Astrocyte (in vitro differentiated cells and primary cell): ENCODE data around the gene TBX21. TPM values are rescaled to one million over a fixed set of nuclear protein-coding genes. Genes with fewer than 3 reads are reported as not detected.

Experiments
- DNase-seq: peaks from one replicate; pipeline ENCODE4 v3.0.0-alpha.2; 2010; ENCODE audit warnings: low read depth
- FAIRE-seq: peaks from 2 replicates; lab custom pipeline; 2011; peaks lifted over from hg19 to GRCh38; lab: Jason Lieb, UNC
- H2AFZ ChIP-seq: 2 replicates; pipeline ENCODE4 v1.6.0; 2012; ENCODE audit warnings: low read depth, low read length, inconsistent platforms
- H3K27ac ChIP-seq: 2 replicates; pipeline ENCODE4 v1.5.1; 2011; ENCODE audit warnings: low read depth, low read length, inconsistent platforms
- H3K27me3 ChIP-seq: 2 replicates; pipeline ENCODE4 v1.6.0; 2011; ENCODE audit warnings: low read length, inconsistent platforms; ENCODE audit not compliant: insufficient read depth
- H3K36me3 ChIP-seq: 2 replicates; pipeline ENCODE4 v1.5.1; 2011; ENCODE audit warnings: low read length, inconsistent platforms; ENCODE audit not compliant: insufficient read depth
- H3K4me1 ChIP-seq: 2 replicates; pipeline ENCODE4 v1.5.1; 2011; ENCODE audit warnings: low read length, inconsistent platforms; ENCODE audit not compliant: insufficient read depth
- H3K4me2 ChIP-seq: 2 replicates; pipeline ENCODE4 v1.6.0; 2012; ENCODE audit warnings: low read length, inconsistent platforms
- H3K4me3 ChIP-seq: 2 replicates; pipeline ENCODE4 v1.5.1; 2011; ENCODE audit warnings: low read depth, mild to moderate bottlenecking, low read length, inconsistent platforms; ENCODE audit not compliant: insufficient read depth
- H3K79me2 ChIP-seq: 2 replicates; pipeline ENCODE4 v1.6.0; 2012; ENCODE audit warnings: mild to moderate bottlenecking, low read length, inconsistent platforms; ENCODE audit not compliant: insufficient read depth
- H3K9ac ChIP-seq: 2 replicates; pipeline ENCODE4 v1.6.0; 2012; ENCODE audit warnings: mild to moderate bottlenecking, low read length, inconsistent platforms
- H3K9me3 ChIP-seq: 2 replicates; pipeline ENCODE4 v1.5.1; 2012; ENCODE audit warnings: low read depth, mild to moderate bottlenecking, low read length, inconsistent platforms; ENCODE audit not compliant: insufficient read depth
- H4K20me1 ChIP-seq: 2 replicates; pipeline ENCODE4 v1.6.0; 2012; ENCODE audit warnings: low read length, inconsistent platforms; ENCODE audit not compliant: insufficient read depth
- H3K27ac Mint-ChIP-seq: one replicate; pipeline ENCODE4 v1.8.0; 2021; ENCODE audit warnings: mild to moderate bottlenecking, mixed read lengths; ENCODE audit not compliant: unreplicated experiment
- H3K27me3 Mint-ChIP-seq: one replicate; pipeline ENCODE4 v1.8.0; 2021; ENCODE audit warnings: low read depth, mixed read lengths; ENCODE audit not compliant: unreplicated experiment
- H3K36me3 Mint-ChIP-seq: one replicate; pipeline ENCODE4 v1.8.0; 2021; ENCODE audit warnings: low read depth, mixed read lengths; ENCODE audit not compliant: unreplicated experiment
- H3K4me1 Mint-ChIP-seq: one replicate; pipeline ENCODE4 v1.8.0; 2021; ENCODE audit warnings: low read depth, mixed read lengths; ENCODE audit not compliant: unreplicated experiment
- H3K4me3 Mint-ChIP-seq: one replicate; pipeline ENCODE4 v1.8.0; 2021; ENCODE audit warnings: mild to moderate bottlenecking, moderate library complexity, mixed read lengths; ENCODE audit not compliant: unreplicated experiment
- H3K9me3 Mint-ChIP-seq: one replicate; pipeline ENCODE4 v1.8.0; 2021; ENCODE audit warnings: mild to moderate bottlenecking, mixed read lengths; ENCODE audit not compliant: unreplicated experiment
- CTCF ChIP-seq: IDR thresholded peaks from 2 replicates; pipeline ENCODE4 v1.5.1; 2011; ENCODE audit warnings: low read depth, mild to moderate bottlenecking, inconsistent platforms, low read length, moderate library complexity; ENCODE audit not compliant: insufficient read depth
- EZH2 ChIP-seq: IDR thresholded peaks from 2 replicates; pipeline ENCODE4 v1.6.1; 2012; ENCODE audit warnings: mild to moderate bottlenecking, low read length, inconsistent platforms; ENCODE audit not compliant: insufficient read depth
- total RNA-seq: library from RNA; stranded (reverse); gene quantifications from 2 replicates; pipeline ENCODE4 v1.2.1, GENCODE V29; 2021

TBX21 gene
- total RNA-seq, 1 donor from 2014 or later: not detected

- H3K36me3 ChIP-seq: no peaks in the 10 kb centered on the region
- no peaks in the 10 kb centered on the region for H3K36me3 Mint-ChIP-seq
- FAIRE-seq (no peak), DNase-seq (peak; percentile 14)
- H3K4me3 ChIP-seq: peak overlapping the region; percentile 5
- no peaks in the 10 kb centered on the region for H4K20me1 ChIP-seq
- H3K9me3 Mint-ChIP-seq: no peaks in the 10 kb centered on the region
- peaks cover 6% of the 10 kb centered on the region for H3K4me1 ChIP-seq
- H3K27ac ChIP-seq: no peak overlapping the region
- H3K4me3 Mint-ChIP-seq: peak overlapping the region; percentile 78
- peaks cover 71% of the 10 kb centered on the region for H3K27me3 Mint-ChIP-seq
- peak overlapping the region; percentile 77 for H3K4me2 ChIP-seq
- H2AFZ ChIP-seq: peak overlapping the region; percentile 63
- H3K79me2 ChIP-seq: no peaks in the 10 kb centered on the region
- H3K27me3 ChIP-seq: peaks cover 64% of the 10 kb centered on the region
- H3K4me1 Mint-ChIP-seq: no peaks in the 10 kb centered on the region
- no peak overlapping the region for H3K9ac ChIP-seq
- H3K9me3 ChIP-seq: no peaks in the 10 kb centered on the region
- peak; percentile 8 for TF ChIP-seq CTCF
- TF ChIP-seq EZH2: no peak
- H3K27ac Mint-ChIP-seq: no peak overlapping the region
These were observed 56.9 kb downstream of the TBX21 start for GRCh38 chr17:47789611-47790561.

GRCh38 chr17:47791025-47791424, 58.0 kb downstream of the TBX21 start:
- Mint-ChIP-seq H3K4me3 (no peak overlapping the region), H3K4me1 (no peaks in the 10 kb centered on the region), H3K9me3 (no peaks in the 10 kb centered on the region), H3K27me3 (peaks cover 66% of the 10 kb centered on the region), H3K36me3 (no peaks in the 10 kb centered on the region), H3K27ac (no peak overlapping the region)
- peaks cover 6% of the 10 kb centered on the region for H3K4me1 ChIP-seq
- no peaks in the 10 kb centered on the region for H3K36me3 ChIP-seq
- H3K4me3 ChIP-seq: no peak overlapping the region
- TF ChIP-seq EZH2 (no peak), CTCF (no peak)
- FAIRE-seq: no peak
- no peak overlapping the region for H3K4me2 ChIP-seq
- H3K9me3 ChIP-seq: no peaks in the 10 kb centered on the region
- no peak overlapping the region for H2AFZ ChIP-seq
- H3K9ac ChIP-seq: no peak overlapping the region
- no peaks in the 10 kb centered on the region for H4K20me1 ChIP-seq
- DNase-seq: no peak
- no peak overlapping the region for H3K27ac ChIP-seq
- peaks cover 61% of the 10 kb centered on the region for H3K27me3 ChIP-seq
- no peaks in the 10 kb centered on the region for H3K79me2 ChIP-seq

- FAIRE-seq (no peak), DNase-seq (no peak)
- Mint-ChIP-seq H3K9me3 (peaks cover 2% of the 10 kb centered on the region), H3K4me3 (no peak overlapping the region), H3K4me1 (no peaks in the 10 kb centered on the region), H3K27ac (no peak overlapping the region), H3K36me3 (no peaks in the 10 kb centered on the region), H3K27me3 (peaks cover 63% of the 10 kb centered on the region)
- Histone ChIP-seq H3K9me3 (no peaks in the 10 kb centered on the region), H2AFZ (no peak overlapping the region), H3K4me3 (no peak overlapping the region), H3K79me2 (no peaks in the 10 kb centered on the region), H4K20me1 (no peaks in the 10 kb centered on the region), H3K4me2 (no peak overlapping the region), H3K9ac (no peak overlapping the region), H3K36me3 (no peaks in the 10 kb centered on the region), H3K27ac (no peak overlapping the region), H3K27me3 (peaks cover 58% of the 10 kb centered on the region), H3K4me1 (peaks cover 6% of the 10 kb centered on the region)
- TF ChIP-seq EZH2: no peak
- TF ChIP-seq CTCF: no peak
These were observed 59.4 kb downstream of the TBX21 start for GRCh38 chr17:47792457-47792856.
